Activated T-helper 9 cell treated with anti-CD3 and anti-CD28 coated beads, Interleukin-2, amount 50 U/mL, for 16 hours (primary cell): ENCODE results near the gene GGCT.
"Not testable (repeated sequence)": the region's sequence is repeated elsewhere in the genome, so short reads cannot be mapped to it uniquely, and the experiment has no call there.

Experiments used
- DNase-seq: peaks from one replicate; pipeline ENCODE4 v3.0.0-alpha.2; 2020; ENCODE audit warnings: low read depth

The GGCT gene

DNA sequence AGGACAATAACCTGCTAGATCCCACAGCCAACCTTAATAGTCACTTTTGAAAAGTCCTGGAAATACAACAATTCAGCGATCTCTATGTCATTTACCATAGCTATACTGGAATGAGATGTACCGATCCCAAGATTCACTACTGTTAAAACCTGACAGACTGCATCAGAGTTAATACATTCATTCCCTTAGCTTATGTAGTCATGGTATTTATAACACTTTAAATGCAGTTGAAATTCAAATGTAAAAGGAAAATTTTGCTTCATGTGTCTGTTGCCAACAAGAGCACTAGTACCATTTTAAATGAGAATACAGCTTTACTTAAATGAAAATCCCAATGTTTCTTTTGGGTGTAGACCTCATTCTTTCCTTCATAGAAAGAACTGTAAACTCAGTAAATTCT, 11.1 kb upstream of the GGCT start:
- no peak for DNase-seq

DNA sequence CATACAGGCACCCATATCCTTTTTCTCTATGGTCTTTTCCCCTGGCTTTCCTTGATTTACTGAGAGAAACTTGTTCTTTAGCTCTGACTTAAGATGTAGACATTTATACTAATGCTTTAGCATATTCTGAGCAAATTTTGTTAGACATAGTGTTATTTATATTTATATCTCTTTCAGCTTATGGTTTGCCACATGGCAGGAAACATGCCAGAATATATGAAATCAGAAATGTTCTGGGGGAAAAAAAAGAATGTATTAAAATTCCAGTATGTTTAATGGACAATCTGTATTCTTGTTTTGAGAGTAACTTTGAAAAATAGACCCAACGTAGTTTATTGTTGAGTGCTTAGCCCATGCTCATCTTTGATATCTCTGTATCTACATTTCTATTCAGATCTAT, 10.1 kb upstream of the GGCT start:
- DNase-seq: no peak

DNA sequence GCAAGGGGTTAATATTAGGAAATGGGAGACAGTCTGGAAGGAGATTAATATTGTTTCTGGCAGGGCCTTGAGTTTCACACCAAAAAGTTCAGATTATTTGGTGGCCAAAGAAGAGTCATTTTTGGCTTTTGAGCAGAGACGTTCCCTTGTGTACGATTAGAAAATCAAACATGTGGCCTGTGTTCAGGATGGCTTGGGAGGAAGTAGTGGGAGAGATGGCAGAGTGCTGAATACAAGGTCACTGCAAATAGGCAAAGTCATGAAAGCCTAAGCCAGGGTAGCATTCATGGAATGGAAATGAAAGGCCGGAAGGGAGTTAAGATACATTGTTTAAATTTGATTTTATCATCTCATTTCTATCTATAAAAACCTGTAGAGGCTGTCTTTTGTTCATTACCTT, 9.5 kb upstream of the GGCT start:
- no peak for DNase-seq

DNA sequence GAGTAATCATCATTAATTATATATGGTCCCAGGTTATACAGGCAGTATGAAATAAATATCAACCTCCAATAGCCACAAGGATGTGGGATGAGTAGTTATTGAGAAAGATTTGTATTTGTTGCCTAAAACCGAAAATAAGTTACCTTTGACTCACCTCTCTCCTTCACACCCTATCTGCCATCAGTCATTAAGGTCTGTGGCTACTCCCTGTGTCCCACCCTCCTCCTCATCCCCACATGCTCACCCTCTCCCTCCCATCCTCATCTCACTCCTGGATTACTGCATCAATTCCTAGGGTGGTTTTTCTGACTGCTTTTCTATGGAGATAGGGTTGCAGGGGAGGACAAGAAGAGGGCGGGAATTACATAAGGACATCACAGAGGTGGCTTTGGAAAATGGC, 9.1 kb upstream of the GGCT start:
- DNase-seq: no peak

DNA sequence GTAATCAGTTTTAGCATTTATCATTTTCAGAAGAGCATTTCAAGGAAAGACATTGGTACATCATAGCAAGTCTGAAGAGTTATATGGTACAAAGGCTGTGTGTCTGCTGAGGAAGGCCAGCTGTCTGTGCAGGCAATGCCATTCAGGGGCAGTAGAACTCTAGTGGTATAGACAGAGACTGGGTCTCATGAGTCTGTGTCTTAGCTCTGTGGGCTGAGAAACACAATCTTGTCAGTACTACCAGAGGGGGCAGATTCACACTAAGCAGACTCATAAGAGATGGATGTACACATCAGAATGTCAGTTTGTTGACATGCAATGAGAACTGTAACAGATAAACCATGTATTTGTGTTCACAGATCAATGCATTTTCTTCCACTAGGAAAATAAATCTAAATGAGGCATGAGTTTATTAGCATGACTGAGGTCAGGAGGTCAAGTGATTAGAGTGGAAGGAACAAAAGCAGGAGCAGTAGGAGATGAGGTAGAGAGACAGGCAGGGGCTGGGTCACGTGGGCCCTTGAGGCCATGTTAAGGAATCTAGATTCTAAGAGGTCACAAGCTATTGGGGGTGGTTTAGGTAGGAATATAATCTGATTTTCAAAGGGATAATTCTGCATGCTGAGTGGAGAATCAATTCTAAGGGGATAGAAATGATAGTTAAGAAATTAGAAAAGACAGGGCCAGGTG, 7.5 kb upstream of the GGCT start:
- no peak for DNase-seq

DNA sequence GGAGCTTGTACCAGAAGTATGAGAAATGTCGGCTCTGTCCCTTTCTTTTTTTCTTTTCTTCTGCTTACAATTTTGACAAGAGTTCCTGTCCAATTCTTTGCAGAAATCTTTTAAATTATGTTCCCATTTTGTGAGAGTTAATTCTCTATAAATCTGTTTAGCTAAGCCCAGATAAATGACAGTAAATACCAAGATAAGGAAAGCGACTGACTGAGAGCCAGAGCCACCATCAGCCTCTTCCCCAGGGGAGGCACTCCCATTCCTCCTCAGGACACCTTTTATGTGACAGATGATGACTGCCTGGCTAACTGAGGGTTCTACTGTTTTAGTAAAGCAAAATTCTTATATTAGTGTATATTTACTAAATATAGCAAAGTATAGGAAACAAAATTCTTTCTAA, 6.9 kb upstream of the GGCT start:
- DNase-seq: no peak

DNA sequence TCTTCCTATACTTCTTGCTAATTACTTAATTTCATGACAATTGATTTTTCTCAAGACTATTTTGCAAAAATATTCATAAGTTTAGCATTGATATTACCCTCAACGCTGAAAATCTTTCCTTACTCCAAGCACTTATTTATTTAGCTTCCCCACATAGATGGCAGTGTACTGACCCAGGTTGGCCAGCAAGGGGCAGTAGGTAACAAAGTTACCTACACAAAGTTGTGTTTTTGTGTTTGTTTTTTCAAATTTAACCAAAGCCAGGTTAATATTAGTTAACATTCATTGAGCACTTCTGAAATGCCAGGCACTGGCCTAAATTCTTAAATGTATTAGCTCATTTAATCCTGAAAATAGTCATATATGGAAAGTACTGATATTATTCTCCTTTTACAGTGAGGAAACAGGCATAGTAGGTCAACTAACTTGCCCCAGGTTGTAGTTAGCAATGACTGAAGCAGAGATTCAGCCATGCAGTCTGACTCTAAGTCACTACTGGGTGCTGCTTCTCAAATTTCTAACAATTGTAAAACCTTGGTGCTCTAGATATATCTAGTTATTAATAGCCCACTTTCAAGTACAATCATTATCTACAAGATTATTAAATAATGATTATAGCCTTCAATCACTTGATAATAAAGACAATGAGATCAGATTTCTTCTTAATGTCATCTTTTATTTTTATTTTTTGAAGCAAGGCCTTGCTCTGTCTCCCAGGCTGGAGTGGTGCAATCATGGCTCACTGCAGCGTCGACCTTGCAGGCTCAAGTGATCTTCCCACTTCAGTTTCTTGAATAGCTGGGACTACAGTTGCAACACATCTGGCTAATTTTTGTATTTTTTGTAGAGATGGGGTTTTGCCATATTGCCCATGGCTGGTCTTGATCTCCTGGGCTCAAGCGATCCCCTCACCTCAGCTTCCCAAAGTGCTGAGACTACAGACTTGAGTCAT, 5.8 kb upstream of the GGCT start:
- DNase-seq: no peak

DNA sequence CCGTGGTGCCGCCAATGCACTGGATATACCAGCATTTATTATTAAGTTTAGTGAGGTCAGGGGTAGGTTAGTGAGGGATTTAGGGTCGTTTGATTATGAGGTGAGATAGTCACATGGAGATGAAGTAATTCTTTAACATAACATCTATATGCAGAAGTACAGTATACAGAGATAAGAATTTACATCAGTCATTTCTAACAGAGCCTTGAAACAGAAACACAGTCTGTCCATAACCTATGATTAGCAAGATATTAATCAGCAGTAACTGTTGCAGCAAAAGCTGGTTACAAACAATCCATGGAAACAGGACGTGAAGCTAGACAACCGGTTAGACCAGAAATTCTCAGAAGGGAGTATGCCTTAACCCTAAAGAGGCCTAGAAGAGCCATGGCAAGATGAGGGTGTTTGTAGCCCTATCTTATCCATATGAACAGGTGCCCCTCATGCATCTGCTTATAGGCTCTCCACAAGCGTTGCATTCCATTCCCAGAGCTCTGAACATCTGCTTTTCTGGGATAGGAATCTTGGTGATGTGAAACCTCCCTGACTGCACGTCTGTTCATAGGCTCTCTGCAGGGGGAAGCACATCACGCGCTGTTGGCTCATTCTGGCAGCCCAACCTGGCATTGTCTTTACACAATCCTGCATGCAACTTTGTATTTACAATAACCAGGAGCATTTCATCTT, 4.7 kb upstream of the GGCT start:
- not testable (repeated sequence) for DNase-seq

DNA sequence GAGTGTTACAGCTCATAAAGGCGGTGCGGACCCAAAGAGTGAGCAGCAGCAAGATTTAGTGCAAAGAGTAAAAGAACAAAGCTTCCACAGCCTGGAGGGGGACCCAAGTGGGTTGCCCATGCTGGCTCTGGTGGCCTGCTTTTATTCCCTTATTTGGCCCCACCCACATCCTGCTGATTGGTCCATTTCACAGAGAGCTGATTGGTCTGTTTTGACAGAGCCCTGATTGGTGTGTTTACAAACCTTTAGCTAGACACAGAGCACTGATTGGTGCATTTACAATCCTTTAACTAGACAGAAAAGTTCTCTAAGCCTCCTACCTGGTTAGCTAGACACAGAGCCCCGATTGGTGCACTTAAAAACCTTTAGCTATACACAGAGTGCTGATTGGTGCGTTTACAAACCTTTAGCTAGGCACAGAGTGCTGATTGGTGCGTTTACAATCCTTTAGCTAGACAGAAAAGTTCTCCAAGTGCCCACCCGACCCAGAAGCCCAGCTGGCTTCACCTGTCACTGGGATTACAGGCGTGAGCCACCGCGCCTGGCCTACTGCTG, 2.8 kb upstream of the GGCT start:
- not testable (repeated sequence) for DNase-seq

DNA sequence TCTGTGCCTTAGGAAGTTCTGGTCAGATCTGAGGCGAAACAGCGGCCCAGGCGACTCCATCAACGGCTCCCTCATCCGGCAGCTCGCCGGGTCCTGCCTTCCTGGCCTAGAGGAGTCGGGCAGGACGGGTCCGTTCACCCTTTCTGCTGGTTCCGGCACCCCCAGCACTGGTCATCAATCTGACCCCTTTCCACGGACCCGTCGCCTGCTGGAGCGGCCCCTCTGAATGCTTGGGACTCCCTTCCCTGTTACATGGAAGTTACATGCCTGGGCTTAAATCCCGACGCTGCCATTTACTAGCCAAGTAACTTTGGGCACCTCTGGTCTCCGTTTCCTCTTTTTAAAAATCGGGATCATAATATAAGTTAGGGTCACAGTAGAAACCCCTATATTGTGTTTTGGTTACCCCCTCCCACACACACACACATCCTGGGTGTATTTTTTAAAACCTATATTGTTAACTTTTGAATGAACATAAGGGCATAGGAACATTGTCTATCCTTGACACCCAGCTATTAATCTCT, 607 bp upstream of the GGCT start:
- no peak for DNase-seq

DNA sequence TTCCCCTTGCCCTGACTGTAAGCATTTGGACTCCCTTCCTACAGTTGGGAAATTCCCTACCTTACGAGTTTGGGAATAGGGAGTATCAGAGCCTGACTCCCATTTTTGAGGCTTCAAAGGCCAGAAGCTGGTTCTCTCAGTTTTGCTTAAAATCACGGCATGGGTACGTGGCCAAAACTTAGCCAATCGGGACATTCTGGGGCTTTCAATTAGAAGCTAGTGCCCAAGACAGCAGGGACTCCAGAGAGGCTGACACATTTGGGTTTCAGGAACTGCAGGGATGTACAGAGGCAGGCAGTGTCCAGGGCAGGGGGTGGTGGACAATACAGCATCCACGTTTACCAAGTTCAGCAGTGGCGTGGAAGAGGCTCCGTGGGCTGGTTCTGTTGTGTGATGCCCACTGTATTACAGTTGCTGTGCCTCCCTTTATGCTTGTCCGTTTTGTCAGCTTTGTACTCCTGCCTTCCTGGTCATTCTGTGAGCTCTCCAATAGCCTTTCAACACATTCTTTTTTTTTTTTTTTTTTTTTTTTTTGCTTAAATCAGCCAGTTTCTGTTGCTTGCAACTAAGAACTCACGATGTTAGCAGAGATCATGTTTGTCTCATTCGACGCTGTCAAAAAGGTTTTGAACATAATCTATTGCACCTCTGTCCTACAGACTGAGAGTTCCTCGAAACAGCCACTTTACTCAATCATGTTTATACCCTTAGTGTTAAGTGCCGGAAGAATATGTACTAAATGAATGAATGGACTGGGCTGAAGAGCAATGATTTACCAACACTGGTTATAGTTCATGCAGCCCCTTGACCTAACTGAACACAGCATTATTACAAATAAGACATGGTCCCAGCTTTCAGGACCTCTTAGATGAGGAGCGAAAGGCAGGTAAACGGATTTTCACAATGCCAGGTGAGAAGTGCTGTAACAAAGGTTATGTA, 1.1 kb downstream of the GGCT start:
- DNase-seq: no peak

DNA sequence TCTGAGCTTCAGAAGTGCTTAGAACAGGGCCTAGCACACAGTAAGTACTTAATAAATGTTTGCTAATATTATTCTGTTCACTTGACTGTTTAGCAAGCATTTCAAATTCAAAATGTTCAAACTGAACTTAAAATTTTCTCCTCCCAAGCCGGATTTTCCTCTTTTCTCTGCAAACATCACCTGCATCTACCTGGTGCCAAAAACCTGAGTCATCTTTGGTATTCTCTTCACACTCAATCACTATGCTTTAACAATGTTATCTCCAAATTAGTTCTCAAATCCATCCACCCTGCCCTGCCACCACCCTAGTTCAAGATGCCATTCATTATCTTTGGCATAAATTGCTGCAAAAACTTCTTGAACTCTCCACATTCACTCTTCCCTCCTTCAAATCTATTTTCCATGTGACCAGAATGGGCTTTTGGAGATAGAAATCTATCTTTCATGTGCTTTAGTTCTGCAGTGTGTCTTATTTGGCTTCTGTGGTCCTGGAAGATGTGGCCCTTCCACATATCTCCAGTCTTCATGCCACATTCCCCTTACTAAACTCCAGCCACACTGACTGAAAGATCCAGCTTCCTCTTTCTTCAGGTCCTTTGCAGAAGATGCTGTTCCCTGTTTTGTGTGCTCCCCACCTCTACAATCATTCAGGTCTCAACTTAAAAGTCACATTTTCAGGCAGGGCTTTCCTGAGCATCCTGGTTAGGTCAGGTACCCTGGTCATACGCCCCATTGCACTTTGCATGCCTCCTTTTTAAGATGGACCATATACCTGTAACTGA, 2.0 kb downstream of the GGCT start:
- no peak for DNase-seq

DNA sequence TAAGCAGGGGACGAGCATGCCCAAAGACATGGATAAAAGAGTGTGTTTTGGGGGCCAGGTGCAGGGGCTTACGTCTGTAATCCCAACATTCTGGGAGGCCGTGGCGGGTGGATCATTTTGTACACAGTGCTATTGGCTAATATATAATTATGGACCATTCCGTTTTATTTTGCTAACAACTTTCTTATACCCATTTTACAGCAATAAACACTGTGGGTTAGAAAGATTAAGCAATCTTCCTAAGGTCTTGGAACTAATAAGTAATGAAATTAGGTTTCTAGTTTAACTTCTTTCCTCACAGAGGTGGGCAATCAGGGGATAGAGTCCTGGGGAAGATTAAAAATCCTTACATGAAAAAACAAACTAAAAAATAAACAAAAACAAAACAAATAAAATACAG, 3.4 kb downstream of the GGCT start:
- no peak for DNase-seq

DNA sequence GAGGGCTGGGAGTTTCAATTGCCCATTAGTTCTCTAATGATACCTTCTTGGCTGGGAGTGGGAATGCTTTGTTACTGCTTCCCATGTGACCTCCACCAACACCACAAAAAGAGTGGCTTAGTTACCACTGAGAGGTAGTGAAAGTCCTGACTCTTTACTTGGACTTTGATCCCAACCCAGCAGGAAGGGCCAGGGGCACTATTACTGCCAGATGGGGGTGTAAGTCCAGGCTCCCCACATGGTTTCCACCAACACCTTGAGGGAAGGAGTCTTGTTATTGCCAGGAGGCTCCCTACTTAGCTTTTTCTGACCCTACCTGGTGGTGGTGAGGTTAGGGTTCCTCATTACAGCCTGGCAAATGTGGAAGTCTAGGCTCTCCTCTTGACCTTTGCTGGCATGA, 11.4 kb downstream of the GGCT start:
- DNase-seq: no peak

DNA sequence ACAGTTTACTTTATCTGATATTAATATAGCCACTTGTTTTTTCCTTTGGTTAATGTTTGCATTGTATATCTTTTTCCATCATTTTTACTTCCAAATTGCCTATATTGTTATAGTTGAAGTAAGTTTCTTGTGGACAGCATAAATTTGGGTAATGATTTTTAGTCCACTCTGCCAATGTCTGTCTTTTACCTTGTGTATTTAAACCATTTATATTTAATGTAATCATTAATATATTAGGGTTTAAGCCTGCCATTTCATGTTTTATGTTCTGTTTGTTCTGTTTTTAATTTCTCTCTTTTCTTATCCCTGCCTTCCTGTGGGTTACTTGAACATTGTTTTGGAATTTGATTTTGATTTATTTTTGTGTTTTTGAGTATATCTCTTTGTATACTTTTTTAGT, 13.2 kb downstream of the GGCT start:
- DNase-seq: no peak

DNA sequence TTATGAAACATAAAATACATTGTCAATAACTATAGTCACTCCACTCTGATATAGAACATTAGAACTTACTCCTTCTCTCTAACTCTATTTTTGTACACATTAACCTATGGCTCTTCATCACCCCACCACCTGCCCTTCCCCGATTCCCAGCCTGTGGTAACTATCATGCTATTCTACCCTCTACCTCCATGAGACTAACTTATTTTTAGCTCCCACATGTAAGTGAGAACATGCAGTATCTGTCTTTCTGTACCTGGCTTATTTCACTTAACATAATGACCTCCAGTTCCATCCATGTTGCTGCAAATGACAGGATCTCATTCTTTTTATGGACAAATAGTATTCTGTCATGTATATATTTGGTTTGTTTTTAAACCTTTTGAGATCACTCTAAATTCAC, 17.3 kb downstream of the GGCT start:
- no peak for DNase-seq

DNA sequence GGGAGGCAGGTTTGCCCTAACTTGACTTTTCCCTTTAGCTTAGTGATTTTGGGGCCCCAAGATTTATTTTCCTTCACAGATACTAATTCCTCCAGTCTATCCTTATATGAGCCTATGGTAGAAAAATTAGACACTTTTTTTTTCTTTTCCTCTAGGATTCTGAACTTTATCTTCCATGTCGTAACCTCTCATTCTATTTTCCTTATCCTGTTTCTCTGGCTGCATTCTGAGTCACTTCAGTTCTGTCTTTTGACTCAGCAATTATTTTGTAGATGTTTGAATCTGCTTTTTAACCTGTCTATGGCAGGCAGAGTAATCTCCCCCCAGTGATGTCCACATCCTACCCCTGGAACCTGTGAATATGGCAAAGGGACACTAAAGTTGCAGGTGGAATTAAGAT, 19.0 kb downstream of the GGCT start:
- no peak for DNase-seq

DNA sequence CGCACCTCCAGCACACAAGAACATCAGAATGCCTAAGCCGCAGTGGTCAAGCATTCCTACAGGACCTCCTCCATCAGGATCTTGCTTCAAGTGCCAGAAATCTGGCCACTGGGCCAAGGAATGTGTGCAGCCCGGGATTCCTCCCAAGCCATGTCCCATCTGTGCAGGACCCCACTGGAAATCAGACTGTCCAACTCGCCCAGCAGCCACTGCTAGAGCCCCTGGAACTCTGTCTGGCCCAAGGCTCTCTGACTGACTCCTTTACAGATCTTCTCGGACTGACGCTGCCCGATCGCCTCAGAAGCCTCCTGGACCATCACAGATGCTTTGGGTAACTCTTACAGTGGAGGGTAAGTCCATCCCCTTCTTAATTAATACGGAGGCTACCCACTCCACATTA, 23.2 kb downstream of the GGCT start:
- DNase-seq: not testable (repeated sequence)

DNA sequence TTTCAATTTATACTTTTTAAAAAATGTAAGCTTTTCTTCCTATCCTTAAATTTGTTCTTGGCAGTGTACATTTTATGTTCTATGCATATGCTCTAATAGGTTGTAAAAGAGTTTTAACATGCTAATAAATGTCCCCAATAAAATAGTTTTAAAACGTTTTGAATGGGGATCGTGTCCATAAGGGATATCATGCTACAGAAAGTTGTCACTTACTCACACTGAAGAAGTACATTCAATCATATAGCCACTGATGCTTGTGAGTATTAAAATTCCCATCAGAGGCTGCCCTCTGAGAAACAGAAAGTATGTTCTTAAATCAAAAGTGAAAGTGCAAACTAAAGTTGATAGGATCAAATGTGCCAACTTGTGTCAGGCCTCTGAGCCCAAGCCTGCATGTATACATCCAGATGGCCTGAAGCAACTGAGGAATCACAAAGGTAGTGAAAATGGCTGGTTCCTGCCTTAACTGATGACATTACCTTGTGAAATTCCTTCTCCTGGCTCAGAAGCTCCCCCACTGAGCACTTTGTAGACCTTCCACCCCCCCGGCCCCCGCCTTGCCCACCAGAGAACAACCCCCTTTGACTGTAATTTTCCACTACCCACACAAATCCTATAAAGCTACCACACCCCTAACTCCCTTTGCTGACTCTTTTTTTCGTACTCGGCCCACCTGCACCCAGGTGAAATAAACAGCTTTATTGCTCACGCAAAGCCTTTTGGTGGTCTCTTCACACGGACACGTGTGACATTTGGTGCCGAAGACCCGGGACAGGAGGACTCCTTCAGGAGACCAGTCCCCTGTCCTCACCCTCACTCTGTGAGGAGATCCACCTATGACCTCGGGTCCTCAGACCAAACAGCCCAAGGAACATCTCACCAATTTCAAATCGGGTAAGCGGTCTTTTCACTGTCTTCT, 25.2 kb downstream of the GGCT start:
- DNase-seq: no peak
